Glomerular visceral epithelial cell (primary cell): ENCODE results near the gene MDC1.
"Not testable (repeated sequence)": the region's sequence is repeated elsewhere in the genome, so short reads cannot be mapped to it uniquely, and the experiment has no call there.

Experiments used
- DNase-seq: peaks from one replicate; pipeline ENCODE4 v3.0.0-alpha.2; 2016; ENCODE audit errors: extremely low spot score

MDC1 gene

DNA sequence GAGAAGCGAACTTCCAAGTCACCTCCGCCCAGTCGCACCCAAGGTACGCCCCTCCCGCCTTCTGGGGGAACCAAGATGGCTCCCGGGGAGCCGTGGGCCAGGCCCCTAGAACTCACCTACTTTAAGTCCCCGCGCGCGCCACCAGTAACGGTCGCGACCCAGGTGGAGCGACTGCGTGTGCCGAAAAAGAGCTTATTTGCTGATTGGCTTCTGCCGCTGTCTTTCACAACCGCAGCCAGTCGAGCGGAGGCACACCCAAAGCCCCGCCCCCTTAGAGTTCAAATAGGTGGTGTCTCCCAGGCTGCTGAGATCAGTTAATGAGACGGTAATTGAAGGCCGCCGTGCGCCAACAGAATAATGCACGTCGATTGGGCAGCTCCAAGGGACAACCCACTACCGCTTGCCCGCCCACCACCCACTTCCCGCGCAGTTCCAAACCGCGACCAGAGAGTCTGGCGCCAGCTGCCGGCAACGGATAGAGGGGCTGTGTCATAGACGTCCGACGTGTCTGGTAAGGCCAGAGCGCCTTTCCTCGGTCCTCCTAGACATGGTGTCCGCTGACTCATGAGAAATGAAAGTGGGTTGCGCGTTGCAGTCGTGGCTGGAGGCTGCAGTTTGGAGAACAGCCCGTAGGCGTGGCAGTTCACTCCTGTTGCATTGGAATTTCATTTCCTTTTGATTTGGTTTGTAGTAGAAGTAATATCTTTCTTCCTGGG, at the start of gene MDC1:
TSS of gene MDC1 (minus strand) at position 153 of the 716 bp plus-strand sequence. CDS start 2,106 bp downstream, outside the sequence.
- DNase-seq = peak; percentile 100

DNA sequence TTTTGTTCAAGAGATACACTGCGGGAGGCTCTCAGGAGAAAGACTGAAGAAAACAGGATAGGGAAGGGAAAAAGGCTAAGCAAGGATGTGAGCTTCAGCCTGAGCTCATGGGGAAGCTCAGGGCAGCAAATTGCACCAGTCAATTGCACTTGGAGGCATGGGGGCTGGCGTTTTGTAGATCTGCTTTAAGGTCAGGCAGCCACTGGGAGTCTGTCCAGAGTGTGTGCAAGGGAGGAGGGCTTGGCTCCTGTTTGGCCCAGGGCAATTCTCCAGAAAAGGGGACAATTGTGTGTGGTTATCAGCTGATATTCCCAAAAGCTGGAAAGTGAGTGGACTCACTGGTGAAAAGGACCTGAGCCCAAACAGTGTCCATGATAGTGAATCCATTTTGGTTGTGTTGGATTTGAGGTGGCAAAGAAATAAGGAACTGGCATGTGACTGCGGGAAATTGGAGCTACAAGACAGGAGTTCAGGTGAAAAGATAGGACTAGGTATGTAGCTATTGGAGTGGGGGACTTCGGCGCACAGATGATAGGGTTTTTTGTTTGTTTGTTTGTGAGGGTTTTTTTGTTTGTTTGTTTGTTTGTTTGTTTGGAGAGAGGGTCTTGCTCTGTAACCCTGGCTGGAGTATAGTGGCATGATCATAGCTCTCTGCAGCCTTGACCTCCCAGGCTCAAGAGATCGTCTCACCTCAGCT, 49.5 kb upstream of the MDC1 start:
- DNase-seq = no peak

DNA sequence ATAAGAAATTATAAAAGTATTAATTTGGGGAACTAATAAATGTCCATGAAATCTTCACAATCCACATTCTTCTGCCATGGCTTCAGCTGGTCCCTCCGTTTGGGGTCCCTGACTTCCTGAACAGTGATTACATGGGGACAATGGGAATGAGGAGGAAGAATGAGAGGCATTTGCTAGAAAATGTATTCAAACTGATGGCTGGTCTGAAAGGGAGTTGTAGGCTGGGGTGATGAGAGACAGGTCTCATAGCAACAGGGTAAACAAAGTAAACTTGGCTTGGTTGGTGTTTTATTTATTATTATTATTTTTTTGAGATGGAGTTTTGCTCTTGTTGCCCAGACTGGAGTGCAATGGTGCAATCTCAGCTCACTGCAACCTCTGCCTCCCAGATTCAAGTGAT, 48.4 kb upstream of the MDC1 start:
- DNase-seq = not testable (repeated sequence)

- not testable (repeated sequence) for DNase-seq
Observed at GRCh38 chr6:30764490-30765043, 47.5 kb upstream of the MDC1 start.

GRCh38 chr6:30763618-30764489, 46.8 kb upstream of the MDC1 start:
- peak; percentile 78 for DNase-seq

DNA sequence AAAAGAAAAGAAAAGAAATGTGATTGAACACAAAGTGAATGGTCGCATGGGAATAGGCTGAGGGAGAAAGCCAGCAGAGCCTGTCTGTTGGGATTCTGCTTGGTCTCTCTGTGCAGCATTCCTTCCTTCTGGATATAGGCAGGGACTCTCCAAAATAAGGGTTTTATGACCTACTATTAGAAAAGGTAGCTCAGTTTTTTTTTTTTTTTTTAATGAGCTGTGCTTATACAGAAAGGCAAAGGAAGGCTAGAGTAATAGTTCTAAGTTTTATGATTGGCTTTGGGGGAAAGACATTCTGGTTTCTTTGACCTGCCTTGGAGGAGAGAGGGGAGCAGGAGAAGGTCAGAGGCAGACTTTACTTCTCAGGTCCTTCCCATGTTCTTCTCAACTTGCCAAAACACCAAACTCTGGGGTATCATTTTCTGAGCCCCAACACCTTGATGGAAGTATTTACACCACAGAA, 46.1 kb upstream of the MDC1 start:
- no peak for DNase-seq

DNA sequence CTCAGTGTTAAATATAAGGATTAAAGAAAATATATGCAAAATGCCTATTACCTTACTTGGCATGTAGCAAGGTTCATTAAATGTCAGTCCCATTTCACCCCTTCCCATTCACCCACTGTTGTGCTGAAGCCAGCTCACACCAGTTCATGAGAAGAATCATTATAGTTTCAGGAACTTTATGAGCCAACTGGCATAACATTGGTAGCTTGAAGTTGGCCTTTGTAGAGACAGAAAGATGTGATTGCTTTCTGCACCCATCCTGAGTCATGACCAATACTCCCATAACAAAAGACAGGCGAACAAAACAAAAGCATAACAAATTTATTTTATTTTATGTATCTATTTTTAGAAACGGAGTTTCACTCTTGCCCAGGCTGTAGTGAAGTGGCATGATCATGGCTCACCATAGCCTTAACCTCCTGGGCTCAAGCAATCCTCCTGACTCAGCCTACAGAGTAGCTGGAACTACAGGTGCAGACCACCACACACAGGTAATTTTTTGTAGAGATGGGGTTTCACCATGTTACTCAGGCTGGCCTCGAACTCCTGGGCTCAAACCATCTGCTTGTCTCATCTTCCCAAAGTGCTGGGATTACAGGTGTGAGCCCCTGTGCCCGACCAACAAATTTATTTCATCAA, 44.8 kb upstream of the MDC1 start:
- no peak for DNase-seq

GRCh38 chr6:30760549-30760948, 43.5 kb upstream of the MDC1 start:
- DNase-seq = no peak

DNA sequence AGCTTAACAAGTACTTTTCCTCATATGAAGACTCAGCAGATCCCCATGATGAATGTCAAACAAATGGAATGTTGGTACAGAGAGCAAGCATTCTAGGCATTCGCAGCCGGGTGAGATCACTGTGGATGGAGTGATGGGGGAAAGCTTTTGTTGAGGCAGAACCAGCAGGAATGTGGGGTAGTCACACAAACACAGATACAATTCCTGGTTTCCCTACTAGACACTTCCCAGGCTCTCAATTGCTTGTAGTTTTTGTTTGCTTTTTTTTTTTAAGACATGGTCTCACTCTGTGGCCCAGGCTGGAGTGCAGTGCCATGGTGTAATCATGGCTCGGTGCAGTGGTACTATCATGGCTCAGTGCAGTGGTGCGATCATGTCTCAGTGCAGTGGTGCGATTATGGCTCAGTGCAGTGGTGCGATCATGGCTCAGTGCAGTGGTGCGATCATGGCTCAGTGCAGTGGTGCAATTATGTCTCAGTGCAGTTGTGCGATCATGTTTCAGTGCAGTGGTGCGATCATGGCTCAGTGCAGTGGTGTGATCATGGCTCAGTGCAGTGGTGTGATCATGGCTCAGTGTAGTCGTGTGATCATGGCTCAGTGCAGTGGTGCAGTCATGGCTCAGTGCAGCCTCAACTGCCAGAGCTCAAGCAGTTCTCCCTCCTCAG, 42.6 kb upstream of the MDC1 start:
- DNase-seq = peak; percentile 96

GRCh38 chr6:30757261-30757904, 40.3 kb upstream of the MDC1 start:
- DNase-seq = no peak

GRCh38 chr6:30756405-30757003, 39.4 kb upstream of the MDC1 start:
- not testable (repeated sequence) for DNase-seq

DNA sequence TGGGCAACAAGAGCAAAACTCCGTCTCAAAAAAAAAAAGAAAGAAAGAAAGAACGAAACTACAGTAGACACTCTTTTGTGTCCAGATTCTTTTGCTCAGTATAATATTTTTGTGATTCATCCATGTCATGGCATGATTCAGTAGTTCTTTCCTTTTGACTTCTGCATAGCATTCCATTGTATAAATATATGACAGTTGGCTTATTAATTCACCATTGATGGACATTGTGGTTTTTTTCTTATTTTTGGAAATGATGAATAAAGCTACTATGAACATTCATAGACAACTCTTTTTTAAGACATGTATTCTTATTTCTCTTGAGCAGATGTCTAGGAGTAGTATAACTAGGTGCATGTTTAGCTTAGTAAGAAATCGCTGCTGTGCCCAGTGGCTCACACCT, 37.5 kb upstream of the MDC1 start:
- DNase-seq = no peak

DNA sequence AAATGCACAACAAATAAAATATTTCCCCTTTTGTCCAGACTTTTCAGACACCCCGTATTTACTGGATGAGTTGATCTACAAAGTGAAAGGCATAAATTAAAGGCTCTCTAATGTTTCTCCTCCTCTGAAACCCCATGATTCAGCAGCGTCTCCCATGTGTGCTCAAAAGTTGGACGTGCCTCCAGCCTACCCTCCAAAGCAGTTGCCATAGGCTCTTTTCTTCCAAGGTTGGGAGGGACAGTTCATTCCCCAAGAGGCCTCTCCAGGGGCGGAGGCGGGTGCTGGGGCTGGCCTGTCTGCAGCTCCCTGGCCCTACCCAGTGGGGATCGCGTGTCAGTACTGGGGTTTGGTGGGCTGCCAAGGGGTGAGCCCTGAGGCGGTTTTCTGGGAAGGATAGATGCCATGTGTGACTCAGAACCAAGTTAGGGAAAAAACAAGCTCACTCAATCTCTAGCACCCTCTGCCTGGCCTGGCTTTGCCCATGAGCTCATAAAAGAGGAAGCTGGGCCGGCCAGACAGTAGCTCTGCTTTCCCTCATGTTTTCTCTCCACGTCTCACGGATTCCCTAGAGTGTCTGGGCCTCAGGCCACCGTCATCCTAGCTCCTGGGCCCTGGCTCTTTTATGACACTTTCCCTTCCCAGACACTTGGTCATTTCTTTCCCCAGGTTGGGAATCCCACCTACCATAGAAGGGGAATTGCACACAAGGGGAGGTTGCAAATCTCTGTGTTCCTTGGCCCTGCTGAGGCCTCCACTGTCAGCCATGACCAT, 35.3 kb upstream of the MDC1 start:
- peak; percentile 100 for DNase-seq

DNA sequence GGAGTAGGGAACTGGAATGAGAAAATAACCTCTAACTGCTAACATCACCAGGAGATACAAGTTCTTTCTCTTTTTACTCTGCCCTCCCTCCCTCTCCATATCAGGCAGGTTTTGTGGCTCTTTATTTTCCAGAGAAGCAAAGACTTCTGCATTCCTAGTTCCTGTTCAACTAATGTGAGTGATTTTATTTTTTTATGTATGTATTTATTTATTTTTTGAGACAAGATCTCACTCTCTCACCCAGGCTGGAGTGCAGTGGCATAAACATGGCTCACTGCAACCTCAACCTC, 33.2 kb upstream of the MDC1 start:
- DNase-seq = no peak

- peak; percentile 67 for DNase-seq
Observed at GRCh38 chr6:30749554-30750378, 32.7 kb upstream of the MDC1 start.

GRCh38 chr6:30748851-30749540, 31.9 kb upstream of the MDC1 start:
- DNase-seq = peak; percentile 73

- no peak for DNase-seq
Observed at GRCh38 chr6:30747902-30748769, 31.1 kb upstream of the MDC1 start.
